ENCODE measurements around the gene TDO2.
"Not testable (repeated sequence)": the region's sequence is repeated elsewhere in the genome, so short reads cannot be mapped to it uniquely, and the experiment has no call there.

Gene TDO2

DNA sequence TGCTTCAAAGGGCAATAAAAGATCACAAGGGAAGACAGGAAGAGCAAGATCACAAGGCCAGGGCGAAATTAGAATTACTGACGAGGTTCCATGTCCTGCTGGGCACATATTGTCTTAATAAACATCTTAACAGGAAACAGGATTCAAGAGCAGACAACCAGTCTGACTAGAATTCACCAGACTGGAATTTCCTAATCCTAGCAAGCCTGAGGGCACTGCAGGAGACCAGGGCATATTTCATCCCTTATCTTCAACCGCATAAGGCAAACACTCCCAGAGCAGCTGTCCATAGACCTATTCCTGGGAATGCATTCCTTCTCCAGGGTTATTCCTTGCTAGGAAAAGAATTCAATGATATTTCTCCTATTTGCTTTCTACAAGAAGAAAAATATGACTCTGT is 12.4 kb upstream of the TDO2 start:
- no peak overlapping the region for H3K4me3 ChIP-seq (ENCODE audit: low read length, poor library complexity, severe bottlenecking)
- no peaks in the 10 kb centered on the region for H3K27me3 ChIP-seq (ENCODE audit: insufficient read depth, low read length, poor library complexity, severe bottlenecking)
- H3K36me3 ChIP-seq (ENCODE audit: insufficient read depth, low read length): no peaks in the 10 kb centered on the region
- TF ChIP-seq, protein P1, sequence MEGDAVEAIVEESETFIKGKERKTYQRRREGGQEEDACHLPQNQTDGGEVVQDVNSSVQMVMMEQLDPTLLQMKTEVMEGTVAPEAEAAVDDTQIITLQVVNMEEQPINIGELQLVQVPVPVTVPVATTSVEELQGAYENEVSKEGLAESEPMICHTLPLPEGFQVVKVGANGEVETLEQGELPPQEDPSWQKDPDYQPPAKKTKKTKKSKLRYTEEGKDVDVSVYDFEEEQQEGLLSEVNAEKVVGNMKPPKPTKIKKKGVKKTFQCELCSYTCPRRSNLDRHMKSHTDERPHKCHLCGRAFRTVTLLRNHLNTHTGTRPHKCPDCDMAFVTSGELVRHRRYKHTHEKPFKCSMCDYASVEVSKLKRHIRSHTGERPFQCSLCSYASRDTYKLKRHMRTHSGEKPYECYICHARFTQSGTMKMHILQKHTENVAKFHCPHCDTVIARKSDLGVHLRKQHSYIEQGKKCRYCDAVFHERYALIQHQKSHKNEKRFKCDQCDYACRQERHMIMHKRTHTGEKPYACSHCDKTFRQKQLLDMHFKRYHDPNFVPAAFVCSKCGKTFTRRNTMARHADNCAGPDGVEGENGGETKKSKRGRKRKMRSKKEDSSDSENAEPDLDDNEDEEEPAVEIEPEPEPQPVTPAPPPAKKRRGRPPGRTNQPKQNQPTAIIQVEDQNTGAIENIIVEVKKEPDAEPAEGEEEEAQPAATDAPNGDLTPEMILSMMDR (conservative IDR thresholded peaks at IDR 0.05; ENCODE audit: low read length): no peak
- no peak for TF ChIP-seq EZH2phosphoT487 (IDR thresholded peaks at IDR 0.05; ENCODE audit: borderline replicate concordance)
- H3K79me2 ChIP-seq (ENCODE audit: insufficient read depth, low read length): no peaks in the 10 kb centered on the region
- no peaks in the 10 kb centered on the region for H3F3A ChIP-seq (ENCODE audit: low read depth)
- no peak overlapping the region for H3K9ac ChIP-seq (ENCODE audit: low read depth, low read length, poor library complexity, severe bottlenecking)
- no peaks in the 10 kb centered on the region for H3K4me1 ChIP-seq (ENCODE audit: insufficient read depth, low read length, poor library complexity, severe bottlenecking)
- no peak overlapping the region for H2AFZ ChIP-seq (ENCODE audit: low read length)
- no peaks in the 10 kb centered on the region for H3K9me2 ChIP-seq (replicated peaks; ENCODE audit: low read depth, low read length)
- no peak overlapping the region for H3K4me2 ChIP-seq (ENCODE audit: low read depth, low read length, poor library complexity, severe bottlenecking)
- H4K20me1 ChIP-seq (ENCODE audit: insufficient read depth, low read length, poor library complexity, severe bottlenecking): no peaks in the 10 kb centered on the region
- H3K9me3 ChIP-seq (ENCODE audit: insufficient read depth, low read depth, low read length): no peaks in the 10 kb centered on the region

DNA sequence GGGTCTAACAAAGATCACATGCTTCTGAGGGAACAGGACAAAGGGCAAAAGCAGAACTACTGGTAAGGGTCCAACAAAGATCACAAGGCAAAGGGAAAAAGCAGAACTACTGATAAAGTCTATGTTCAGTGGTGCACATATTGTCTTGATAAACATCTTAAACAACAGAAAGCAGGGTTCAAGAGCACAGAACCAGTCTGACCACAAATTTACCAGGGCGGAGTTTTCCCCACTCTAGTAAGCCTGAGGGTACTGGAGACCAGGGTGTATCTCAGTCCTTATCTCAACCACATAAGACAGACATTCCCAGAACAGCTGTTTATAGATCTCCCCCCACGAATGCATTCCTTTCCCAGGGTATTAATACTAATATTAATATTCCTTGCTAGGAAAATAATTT is 5.1 kb upstream of the TDO2 start:
- not testable (repeated sequence) for H3K9ac ChIP-seq (ENCODE audit: low read depth, low read length, poor library complexity, severe bottlenecking); H3K4me2 ChIP-seq (ENCODE audit: low read depth, low read length, poor library complexity, severe bottlenecking); H3K9me3 ChIP-seq (ENCODE audit: insufficient read depth, low read depth, low read length); H3K27me3 ChIP-seq (ENCODE audit: insufficient read depth, low read length, poor library complexity, severe bottlenecking); H2AFZ ChIP-seq (ENCODE audit: low read length); H3F3A ChIP-seq (ENCODE audit: low read depth); H3K79me2 ChIP-seq (ENCODE audit: insufficient read depth, low read length); H3K36me3 ChIP-seq (ENCODE audit: insufficient read depth, low read length); H4K20me1 ChIP-seq (ENCODE audit: insufficient read depth, low read length, poor library complexity, severe bottlenecking); H3K9me2 ChIP-seq (replicated peaks; ENCODE audit: low read depth, low read length); H3K4me1 ChIP-seq (ENCODE audit: insufficient read depth, low read length, poor library complexity, severe bottlenecking); H3K4me3 ChIP-seq (ENCODE audit: low read length, poor library complexity, severe bottlenecking)

- H2AFZ ChIP-seq (ENCODE audit: low read length): no peak overlapping the region
- H3K9ac ChIP-seq (ENCODE audit: low read depth, low read length, poor library complexity, severe bottlenecking): no peak overlapping the region
- no peaks in the 10 kb centered on the region for H3K27me3 ChIP-seq (ENCODE audit: insufficient read depth, low read length, poor library complexity, severe bottlenecking)
- TF ChIP-seq, protein P1 (conservative IDR thresholded peaks at IDR 0.05; ENCODE audit: low read length): no peak
- TF ChIP-seq EZH2phosphoT487 (IDR thresholded peaks at IDR 0.05; ENCODE audit: borderline replicate concordance): no peak
- H3K4me2 ChIP-seq (ENCODE audit: low read depth, low read length, poor library complexity, severe bottlenecking): no peak overlapping the region
- no peaks in the 10 kb centered on the region for H4K20me1 ChIP-seq (ENCODE audit: insufficient read depth, low read length, poor library complexity, severe bottlenecking)
- no peaks in the 10 kb centered on the region for H3K9me2 ChIP-seq (replicated peaks; ENCODE audit: low read depth, low read length)
- no peaks in the 10 kb centered on the region for H3K9me3 ChIP-seq (ENCODE audit: insufficient read depth, low read depth, low read length)
- no peak overlapping the region for H3K4me3 ChIP-seq (ENCODE audit: low read length, poor library complexity, severe bottlenecking)
- no peaks in the 10 kb centered on the region for H3K36me3 ChIP-seq (ENCODE audit: insufficient read depth, low read length)
- H3K4me1 ChIP-seq (ENCODE audit: insufficient read depth, low read length, poor library complexity, severe bottlenecking): no peaks in the 10 kb centered on the region
- no peaks in the 10 kb centered on the region for H3K79me2 ChIP-seq (ENCODE audit: insufficient read depth, low read length)
- H3F3A ChIP-seq (ENCODE audit: low read depth): no peaks in the 10 kb centered on the region
These were observed 3.6 kb upstream of the TDO2 start for GRCh38 chr4:155899891-155900290.

DNA sequence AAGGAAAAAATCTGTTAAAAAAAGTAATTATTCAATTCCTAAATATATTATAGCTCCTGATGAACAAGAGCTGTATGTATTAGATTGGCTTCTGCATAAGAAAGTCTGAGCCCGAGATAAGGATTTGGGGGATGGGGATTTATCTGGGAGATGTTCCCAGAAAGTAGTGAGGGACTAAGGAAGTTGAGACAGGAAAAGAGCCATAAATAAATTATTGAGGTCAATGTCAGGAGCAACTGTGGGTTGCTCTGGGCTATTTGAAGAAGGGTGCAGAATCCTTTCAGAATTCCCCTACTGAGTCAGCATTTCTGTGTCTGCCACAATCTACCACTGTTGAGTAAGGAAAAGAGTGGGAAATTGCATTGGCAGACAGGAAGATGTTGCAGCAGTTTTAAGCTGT is 3.1 kb upstream of the TDO2 start:
- Histone ChIP-seq H3K4me3 (ENCODE audit: low read length, poor library complexity, severe bottlenecking) (no peak overlapping the region), H3K9me3 (ENCODE audit: insufficient read depth, low read depth, low read length) (no peaks in the 10 kb centered on the region), H3K4me2 (ENCODE audit: low read depth, low read length, poor library complexity, severe bottlenecking) (no peak overlapping the region), H3K4me1 (ENCODE audit: insufficient read depth, low read length, poor library complexity, severe bottlenecking) (no peaks in the 10 kb centered on the region), H4K20me1 (ENCODE audit: insufficient read depth, low read length, poor library complexity, severe bottlenecking) (no peaks in the 10 kb centered on the region), H3K9ac (ENCODE audit: low read depth, low read length, poor library complexity, severe bottlenecking) (no peak overlapping the region), H2AFZ (ENCODE audit: low read length) (no peak overlapping the region), H3K27me3 (ENCODE audit: insufficient read depth, low read length, poor library complexity, severe bottlenecking) (no peaks in the 10 kb centered on the region), H3K79me2 (ENCODE audit: insufficient read depth, low read length) (no peaks in the 10 kb centered on the region), H3F3A (ENCODE audit: low read depth) (no peaks in the 10 kb centered on the region), H3K36me3 (ENCODE audit: insufficient read depth, low read length) (no peaks in the 10 kb centered on the region), H3K9me2 (replicated peaks; ENCODE audit: low read depth, low read length) (no peaks in the 10 kb centered on the region)
- no peak for TF ChIP-seq EZH2phosphoT487 (IDR thresholded peaks at IDR 0.05; ENCODE audit: borderline replicate concordance)
- TF ChIP-seq, protein P1 (conservative IDR thresholded peaks at IDR 0.05; ENCODE audit: low read length): no peak

Measured in Loucy (cell line).